Effector memory CD4-positive, alpha-beta T cell (primary cell): ENCODE data around the gene EEPD1.
"Not testable (repeated sequence)": the region's sequence is repeated elsewhere in the genome, so short reads cannot be mapped to it uniquely, and the experiment has no call there.

Source experiments
- DNase-seq, 3 donors: peaks; one replicate each; pipeline ENCODE4 v3.0.0-alpha.2; 2020
- H3K27ac ChIP-seq: 2 replicates; pipeline ENCODE4 v1.7.0; 2013; ENCODE audit warnings: mild to moderate bottlenecking, low read length, moderate library complexity; ENCODE audit not compliant: insufficient read depth, poor library complexity, severe bottlenecking
- H3K27me3 ChIP-seq: replicated peaks from 2 replicates; pipeline ENCODE4 v1.7.0; 2013; ENCODE audit warnings: mild to moderate bottlenecking, low read length; ENCODE audit not compliant: insufficient read depth, control insufficient read depth, poor library complexity, severe bottlenecking
- H3K36me3 ChIP-seq: 2 replicates; pipeline ENCODE4 v1.7.0; 2013; ENCODE audit warnings: mild to moderate bottlenecking, low read length, moderate library complexity; ENCODE audit not compliant: control insufficient read depth, insufficient read depth
- H3K4me1 ChIP-seq: 2 replicates; pipeline ENCODE4 v1.7.0; 2013; ENCODE audit warnings: low read length, mild to moderate bottlenecking; ENCODE audit not compliant: control insufficient read depth, insufficient read depth, poor library complexity, severe bottlenecking
- H3K4me3 ChIP-seq: 2 replicates; pipeline ENCODE4 v1.7.0; 2013; ENCODE audit warnings: low read length, low read depth, mild to moderate bottlenecking; ENCODE audit not compliant: insufficient read depth, poor library complexity, severe bottlenecking
- H3K9me3 ChIP-seq: 2 replicates; pipeline ENCODE4 v1.7.0; 2013; ENCODE audit warnings: mild to moderate bottlenecking, low read length, moderate library complexity; ENCODE audit not compliant: control insufficient read depth

EEPD1 gene

GRCh38 chr7:36313607-36314006 is 160.6 kb downstream of the EEPD1 start:
- Histone ChIP-seq H3K4me3 (no peak overlapping the region), H3K27ac (no peak overlapping the region), H3K36me3 (no peaks in the 10 kb centered on the region), H3K27me3 (no peaks in the 10 kb centered on the region), H3K4me1 (no peaks in the 10 kb centered on the region), H3K9me3 (no peaks in the 10 kb centered on the region)
- DNase-seq: no peak

GRCh38 chr7:36314491-36314890 is 161.4 kb downstream of the EEPD1 start:
- no peak overlapping the region for H3K4me3 ChIP-seq
- DNase-seq: no peak
- H3K4me1 ChIP-seq: no peaks in the 10 kb centered on the region

GRCh38 chr7:36315309-36315944 is 162.4 kb downstream of the EEPD1 start:
- Histone ChIP-seq H3K4me3 (no peak overlapping the region), H3K27me3 (no peaks in the 10 kb centered on the region), H3K36me3 (no peaks in the 10 kb centered on the region), H3K4me1 (no peaks in the 10 kb centered on the region), H3K9me3 (no peaks in the 10 kb centered on the region), H3K27ac (no peak overlapping the region)
- no peak for DNase-seq

More at GRCh38 chr7:36314491-36314890, 161.4 kb downstream of the EEPD1 start:
- no peaks in the 10 kb centered on the region for H3K9me3 ChIP-seq
- no peaks in the 10 kb centered on the region for H3K36me3 ChIP-seq
- H3K27me3 ChIP-seq: no peaks in the 10 kb centered on the region
- no peak overlapping the region for H3K27ac ChIP-seq

- no peak overlapping the region for H3K27ac ChIP-seq
- no peaks in the 10 kb centered on the region for H3K4me1 ChIP-seq
- no peak overlapping the region for H3K4me3 ChIP-seq
- DNase-seq: no peak
- H3K36me3 ChIP-seq: no peaks in the 10 kb centered on the region
- H3K9me3 ChIP-seq: no peaks in the 10 kb centered on the region
- no peaks in the 10 kb centered on the region for H3K27me3 ChIP-seq
Observed at GRCh38 chr7:36316319-36316718, 163.3 kb downstream of the EEPD1 start.

GRCh38 chr7:36317276-36317675 is 164.2 kb downstream of the EEPD1 start:
- Histone ChIP-seq H3K4me3 (no peak overlapping the region), H3K27me3 (no peaks in the 10 kb centered on the region), H3K36me3 (no peaks in the 10 kb centered on the region), H3K9me3 (no peaks in the 10 kb centered on the region), H3K4me1 (no peaks in the 10 kb centered on the region), H3K27ac (no peak overlapping the region)
- no peak for DNase-seq

- Histone ChIP-seq H3K4me1 (no peaks in the 10 kb centered on the region), H3K9me3 (no peaks in the 10 kb centered on the region), H3K27me3 (no peaks in the 10 kb centered on the region), H3K27ac (no peak overlapping the region), H3K36me3 (no peaks in the 10 kb centered on the region), H3K4me3 (no peak overlapping the region)
- no peak for DNase-seq
Observed at GRCh38 chr7:36318116-36318515, 165.1 kb downstream of the EEPD1 start.

GRCh38 chr7:36321284-36321683 is 168.2 kb downstream of the EEPD1 start:
- H3K27ac ChIP-seq, H3K4me1 ChIP-seq, DNase-seq, H3K36me3 ChIP-seq, H3K27me3 ChIP-seq, H3K4me3 ChIP-seq, H3K9me3 ChIP-seq: not testable (repeated sequence)

- no peak for DNase-seq
- H3K4me3 ChIP-seq: no peak overlapping the region
- H3K9me3 ChIP-seq: no peaks in the 10 kb centered on the region
- no peaks in the 10 kb centered on the region for H3K36me3 ChIP-seq
- no peaks in the 10 kb centered on the region for H3K4me1 ChIP-seq
- H3K27ac ChIP-seq: no peak overlapping the region
- H3K27me3 ChIP-seq: no peaks in the 10 kb centered on the region
Observed at GRCh38 chr7:36336390-36336789, 183.3 kb downstream of the EEPD1 start.

GRCh38 chr7:36338256-36338655 is 185.2 kb downstream of the EEPD1 start:
- no peak overlapping the region for H3K27ac ChIP-seq
- H3K9me3 ChIP-seq: no peaks in the 10 kb centered on the region
- no peaks in the 10 kb centered on the region for H3K4me1 ChIP-seq
- DNase-seq: no peak
- no peaks in the 10 kb centered on the region for H3K27me3 ChIP-seq
- H3K36me3 ChIP-seq: no peaks in the 10 kb centered on the region
- no peak overlapping the region for H3K4me3 ChIP-seq

GRCh38 chr7:36343548-36343947 is 190.5 kb downstream of the EEPD1 start:
- H3K4me1 ChIP-seq: no peaks in the 10 kb centered on the region
- no peak for DNase-seq
- no peaks in the 10 kb centered on the region for H3K9me3 ChIP-seq
- no peak overlapping the region for H3K27ac ChIP-seq
- no peak overlapping the region for H3K4me3 ChIP-seq
- no peaks in the 10 kb centered on the region for H3K27me3 ChIP-seq
- H3K36me3 ChIP-seq: no peaks in the 10 kb centered on the region
